CD4-positive, alpha-beta memory T cell (primary cell): Measurements from ENCODE around the gene RIT1. TPM values are rescaled to one million over a fixed set of nuclear protein-coding genes. Genes with fewer than 3 reads are reported as not detected.

Experiments used
- CTCF ChIA-PET: fragments of 350-600 bp; sonication (Branson Sonifier 250); formaldehyde crosslinking; loops from one replicate; lab custom pipeline; 2021; ENCODE audit warnings: inconsistent platforms; ENCODE audit not compliant: partially characterized antibody; lab: Charles Lee
- POLR2A ChIA-PET: fragments of 350-600 bp; sonication (Branson Sonifier 250); formaldehyde crosslinking; loops from one replicate; lab custom pipeline; 2021; ENCODE audit not compliant: partially characterized antibody; lab: Charles Lee
- DNase-seq, 5 donors: peaks; one replicate each; pipeline versions ENCODE4 v3.0.0 to v3.0.0-alpha.2; 2020 to 2022; ENCODE audit warnings: mixed read lengths in 1 of 5
- H3K27ac ChIP-seq: one replicate; pipeline ENCODE4 v1.7.0; 2013; ENCODE audit warnings: low read depth, low read length
- H3K27me3 ChIP-seq: 2 replicates; pipeline ENCODE4 v1.7.0; 2013; ENCODE audit warnings: mild to moderate bottlenecking, low read length, moderate library complexity; ENCODE audit not compliant: insufficient read depth
- H3K36me3 ChIP-seq: 2 replicates; pipeline ENCODE4 v1.7.0; 2013; ENCODE audit warnings: mild to moderate bottlenecking, low read length, moderate library complexity; ENCODE audit not compliant: insufficient read depth
- H3K4me1 ChIP-seq: 2 replicates; pipeline ENCODE4 v1.7.0; 2013; ENCODE audit warnings: mild to moderate bottlenecking, low read length, moderate library complexity; ENCODE audit not compliant: insufficient read depth
- H3K4me3 ChIP-seq, 2 donors: one replicate each; pipeline ENCODE4 v1.7.0; 2013; ENCODE audit warnings: low read length in 2 of 2, mild to moderate bottlenecking in 1 of 2
- H3K9me3 ChIP-seq, 2 donors: one replicate each; pipeline ENCODE4 v1.7.0; 2013; ENCODE audit warnings: low read length in 2 of 2, control low read depth in 1 of 2; ENCODE audit not compliant: control insufficient read depth in 1 of 2
- H3K27ac Mint-ChIP-seq, 7 donors: one replicate each; pipeline ENCODE4 v1.8.0; 2020 to 2021; ENCODE audit warnings: mixed read lengths in 7 of 7, mild to moderate bottlenecking in 6 of 7, inconsistent platforms in 3 of 7, moderate library complexity in 3 of 7
- H3K27me3 Mint-ChIP-seq, 2 donors: one replicate each; pipeline ENCODE4 v1.8.0; 2020 to 2021; ENCODE audit warnings: mixed read lengths in 2 of 2
- H3K36me3 Mint-ChIP-seq, 2 donors: one replicate each; pipeline ENCODE4 v1.8.0; 2020 to 2021; ENCODE audit warnings: mixed read lengths in 2 of 2, inconsistent platforms in 1 of 2, mild to moderate bottlenecking in 1 of 2
- H3K4me1 Mint-ChIP-seq, 4 donors: one replicate each; pipeline ENCODE4 v1.8.0; 2020 to 2021; ENCODE audit warnings: mixed read lengths in 4 of 4, mild to moderate bottlenecking in 1 of 4
- H3K4me3 Mint-ChIP-seq, 8 donors: one replicate each; pipeline ENCODE4 v1.8.0; 2020 to 2021; ENCODE audit warnings: mixed read lengths in 8 of 8, mild to moderate bottlenecking in 7 of 8, moderate library complexity in 6 of 8, inconsistent platforms in 3 of 8
- H3K9me3 Mint-ChIP-seq, 8 donors: one replicate each; pipeline ENCODE4 v1.8.0; 2020 to 2021; ENCODE audit warnings: mixed read lengths in 8 of 8, mild to moderate bottlenecking in 5 of 8, inconsistent platforms in 3 of 8, moderate library complexity in 1 of 8
- intact Hi-C: fragments of 100-400 bp; cut with micrococcal nuclease; formaldehyde crosslinking; loops from one replicate; pipeline ENCODE4 v1.15.1; 2023
- polyA plus RNA-seq, 2 donors: library from polyadenylated mRNA; unstranded; fragments of 300-500 nt; fragmentation: Illumina TruSeq; gene quantifications; one replicate each; pipeline ENCODE4 v1.2.3, GENCODE V29; 2021
- total RNA-seq, 2 experiments: library from RNA; stranded (reverse); gene quantifications; one replicate each; pipeline ENCODE4 v1.2.3, GENCODE V29; 2021

The RIT1 gene
- total and polyA plus RNA-seq, 4 experiments from 2014 or later: 14.1 to 48.0 (median 32.7) TPM

- H3K27ac Mint-ChIP-seq: peak overlapping the region in 1 of 7 donors; percentile 77
- Histone ChIP-seq H3K9me3 (no peaks in the 10 kb centered on the region), H3K4me3 (no peak overlapping the region), H3K4me1 (no peaks in the 10 kb centered on the region), H3K36me3 (peaks cover 3% of the 10 kb centered on the region), H3K27me3 (no peaks in the 10 kb centered on the region), H3K27ac (no peak overlapping the region)
- CTCF ChIA-PET: no interaction called here
- no peaks in the 10 kb centered on the region for H3K27me3 Mint-ChIP-seq
- H3K9me3 Mint-ChIP-seq: no peaks in the 10 kb centered on the region
- POLR2A ChIA-PET: no interaction called here
- no peak for DNase-seq
- peaks cover 0 to 19% of the 10 kb centered on the region in 2 donors for H3K36me3 Mint-ChIP-seq
- no peak overlapping the region for H3K4me3 Mint-ChIP-seq
- peaks cover 0 to 1% (median 0%) of the 10 kb centered on the region in 4 donors for H3K4me1 Mint-ChIP-seq
- intact Hi-C loops: no loop called here
Observed at GRCh38 chr1:155873860-155874259, 37.3 kb downstream of the RIT1 start.

- Histone ChIP-seq H3K36me3 (peaks cover 3% of the 10 kb centered on the region), H3K27me3 (no peaks in the 10 kb centered on the region), H3K4me1 (no peaks in the 10 kb centered on the region), H3K27ac (no peak overlapping the region), H3K9me3 (no peaks in the 10 kb centered on the region), H3K4me3 (no peak overlapping the region)
- DNase-seq: no peak
- Mint-ChIP-seq H3K4me1 (peaks cover 0 to 1% (median 0%) of the 10 kb centered on the region in 4 donors), H3K4me3 (peak overlapping the region in 1 of 8 donors; percentile 17), H3K27me3 (no peaks in the 10 kb centered on the region), H3K27ac (peak overlapping the region in 4 of 7 donors; percentile 53 to 93 (median 63)), H3K9me3 (no peaks in the 10 kb centered on the region), H3K36me3 (peaks cover 0 to 25% of the 10 kb centered on the region in 2 donors)
- intact Hi-C loops: no loop called here
- CTCF ChIA-PET: interaction anchor here (1.0 to 1.1 kb wide), 2 partner anchors 13 to 194 kb away, joined by 3 read pairs; partner anchors contain the start of gene SYT11
- POLR2A ChIA-PET: no interaction called here
Observed at GRCh38 chr1:155872527-155872926, 38.6 kb downstream of the RIT1 start.

GRCh38 chr1:155871390-155871789 is 39.8 kb downstream of the RIT1 start:
- no peak overlapping the region for H3K4me3 ChIP-seq
- no peaks in the 10 kb centered on the region for H3K27me3 ChIP-seq
- Mint-ChIP-seq H3K27me3 (no peaks in the 10 kb centered on the region), H3K4me3 (no peak overlapping the region), H3K36me3 (peaks cover 0 to 28% of the 10 kb centered on the region in 2 donors), H3K9me3 (no peaks in the 10 kb centered on the region), H3K4me1 (no peaks in the 10 kb centered on the region), H3K27ac (no peak overlapping the region)
- ChIA-PET POLR2A (no interaction called here), CTCF (no interaction called here)
- intact Hi-C loops: no loop called here
- no peaks in the 10 kb centered on the region for H3K9me3 ChIP-seq
- H3K27ac ChIP-seq: no peak overlapping the region
- DNase-seq: no peak
- H3K4me1 ChIP-seq: no peaks in the 10 kb centered on the region
- H3K36me3 ChIP-seq: peaks cover 3% of the 10 kb centered on the region

GRCh38 chr1:155867766-155868165 is 43.4 kb downstream of the RIT1 start:
- Histone ChIP-seq H3K9me3 (no peaks in the 10 kb centered on the region), H3K4me1 (no peaks in the 10 kb centered on the region), H3K27ac (no peak overlapping the region), H3K4me3 (no peak overlapping the region), H3K36me3 (peaks cover 3% of the 10 kb centered on the region), H3K27me3 (no peaks in the 10 kb centered on the region)
- Mint-ChIP-seq H3K27me3 (no peaks in the 10 kb centered on the region), H3K9me3 (no peaks in the 10 kb centered on the region), H3K4me3 (no peak overlapping the region), H3K4me1 (no peaks in the 10 kb centered on the region), H3K27ac (peak overlapping the region in 2 of 7 donors; percentile 3 to 57), H3K36me3 (peaks cover 0 to 25% of the 10 kb centered on the region in 2 donors)
- no peak for DNase-seq
- CTCF ChIA-PET: no interaction called here
- intact Hi-C loops: no loop called here
- POLR2A ChIA-PET: no interaction called here

- Mint-ChIP-seq H3K4me3 (no peak overlapping the region), H3K27me3 (no peaks in the 10 kb centered on the region), H3K36me3 (peaks cover 0 to 15% of the 10 kb centered on the region in 2 donors), H3K9me3 (no peaks in the 10 kb centered on the region), H3K27ac (no peak overlapping the region), H3K4me1 (peaks cover 5 to 20% (median 12%) of the 10 kb centered on the region in 4 donors)
- CTCF ChIA-PET: interaction anchor here (0.7 kb wide), 1 partner anchor 22 kb away, joined by 3 read pairs; no protein-coding TSS in a partner anchor
- H3K4me1 ChIP-seq: peaks cover 17% of the 10 kb centered on the region
- H3K27ac ChIP-seq: no peak overlapping the region
- no peak for DNase-seq
- no peaks in the 10 kb centered on the region for H3K27me3 ChIP-seq
- POLR2A ChIA-PET: no interaction called here
- no peaks in the 10 kb centered on the region for H3K9me3 ChIP-seq
- H3K4me3 ChIP-seq: no peak overlapping the region
- no peaks in the 10 kb centered on the region for H3K36me3 ChIP-seq
- intact Hi-C loops: no loop called here
Observed at GRCh38 chr1:155864393-155864792, 46.8 kb downstream of the RIT1 start.

- CTCF ChIA-PET: no interaction called here
- Mint-ChIP-seq H3K36me3 (peaks cover 0 to 7% of the 10 kb centered on the region in 2 donors), H3K4me3 (peak overlapping the region in 1 of 8 donors; percentile 56), H3K27ac (peak overlapping the region in 4 of 7 donors; percentile 1 to 49 (median 3)), H3K27me3 (no peaks in the 10 kb centered on the region), H3K9me3 (no peaks in the 10 kb centered on the region), H3K4me1 (peaks cover 14 to 38% (median 26%) of the 10 kb centered on the region in 4 donors)
- no peaks in the 10 kb centered on the region for H3K36me3 ChIP-seq
- POLR2A ChIA-PET: interaction anchor here (1.3 kb wide), 1 partner anchor 21 kb away, joined by 4 read pairs; no protein-coding TSS in a partner anchor
- DNase-seq: no peak
- H3K9me3 ChIP-seq: no peaks in the 10 kb centered on the region
- no peak overlapping the region for H3K27ac ChIP-seq
- H3K4me3 ChIP-seq: no peak overlapping the region
- no peaks in the 10 kb centered on the region for H3K27me3 ChIP-seq
- peaks cover 37% of the 10 kb centered on the region for H3K4me1 ChIP-seq
- intact Hi-C loops: no loop called here
Observed at GRCh38 chr1:155861896-155862295, 49.3 kb downstream of the RIT1 start.

GRCh38 chr1:155860970-155861510 is 50.1 kb downstream of the RIT1 start:
- intact Hi-C loops: no loop called here
- Mint-ChIP-seq H3K9me3 (no peaks in the 10 kb centered on the region), H3K4me3 (peak overlapping the region in 4 of 8 donors; percentile 39 to 99 (median 76)), H3K4me1 (peaks cover 17 to 45% (median 29%) of the 10 kb centered on the region in 4 donors), H3K36me3 (peaks cover 0 to 8% of the 10 kb centered on the region in 2 donors), H3K27me3 (no peaks in the 10 kb centered on the region), H3K27ac (peak overlapping the region; percentile 88 to 100 (median 96))
- H3K27ac ChIP-seq: peak overlapping the region; percentile 73
- H3K4me3 ChIP-seq: no peak overlapping the region
- ChIA-PET CTCF (no interaction called here), POLR2A (interaction anchor here (0.9 to 2.6 kb wide), 3 partner anchors 22 to 537 kb away, joined by 3 to 17 read pairs (median 4); partner anchors contain the start of gene KHDC4)
- H3K27me3 ChIP-seq: no peaks in the 10 kb centered on the region
- H3K4me1 ChIP-seq: peaks cover 45% of the 10 kb centered on the region
- H3K9me3 ChIP-seq: no peaks in the 10 kb centered on the region
- no peak for DNase-seq
- no peaks in the 10 kb centered on the region for H3K36me3 ChIP-seq
